Peyer's patch (tissue), 4 donors: Measurements from ENCODE around the gene SLC39A7. TPM values are rescaled to one million over a fixed set of nuclear protein-coding genes. Genes with fewer than 3 reads are reported as not detected.

Source experiments
- DNase-seq, 3 donors: peaks; one replicate each; pipeline ENCODE4 v3.0.0-alpha.2; 2017 to 2019
- H3K27ac ChIP-seq, 4 donors: fragments of 200-600 bp; sonication (generic); one replicate each; pipeline ENCODE4 v1.5.1; 2016 to 2019
- H3K27me3 ChIP-seq, 2 donors: fragments of 200-600 bp; sonication (generic); one replicate each; pipeline ENCODE4 v1.5.1; 2019
- H3K36me3 ChIP-seq, 3 donors: fragments of 200-600 bp; sonication (generic); one replicate each; pipeline ENCODE4 v1.5.1; 2016 to 2019
- H3K4me1 ChIP-seq, 4 donors: fragments of 200-600 bp; sonication (generic); one replicate each; pipeline ENCODE4 v1.5.1; 2016 to 2019
- H3K4me3 ChIP-seq, 4 donors: fragments of 200-600 bp; sonication (generic); 1 replicate in 3 of 4; 2 replicates in 1 of 4; pipeline ENCODE4 v1.5.1; 2016 to 2019; ENCODE audit warnings: mild to moderate bottlenecking in 1 of 4
- H3K9me3 ChIP-seq, 4 donors: fragments of 200-600 bp; sonication (generic); one replicate each; pipeline ENCODE4 v1.5.1; 2016 to 2019; ENCODE audit warnings: mild to moderate bottlenecking in 1 of 4
- POLR2A ChIP-seq, 2 donors: fragments of 450-650 bp; IDR thresholded peaks; one replicate each; pipeline ENCODE4 v1.5.1; 2017; ENCODE audit warnings: antibody characterized with exemption in 2 of 2, mild to moderate bottlenecking in 2 of 2, moderate library complexity in 2 of 2
- total RNA-seq, 4 donors: library from RNA; depleted of rRNA; stranded (reverse); fragments of >200 nt; gene quantifications; one replicate each; pipeline ENCODE4 v1.1.0, GENCODE V29; 2016
- TF ChIP-seq, protein P1 (sequence below), 6 experiments: fragments of 450-650 bp in 4 of 6; fragments of 200-600 bp in 2 of 6; sonication (generic) in 1 of 6; IDR thresholded peaks; one replicate each; pipeline ENCODE4 v1.5.1; 2017 to 2019; ENCODE audit warnings: antibody characterized with exemption in 6 of 6, mild to moderate bottlenecking in 3 of 6, moderate library complexity in 1 of 6

The SLC39A7 gene
- total RNA-seq, 4 donors from 2014 or later, result 33.8 to 99.0 (median 55.0) TPM

GRCh38 chr6:33160096-33160495 is 40.6 kb upstream of the SLC39A7 start:
- H3K27me3 ChIP-seq, result no peaks in the 10 kb centered on the region
- no peak for DNase-seq
- H3K4me1 ChIP-seq, result peaks cover 0 to 13% (median 6%) of the 10 kb centered on the region in 4 donors
- no peaks in the 10 kb centered on the region for H3K36me3 ChIP-seq
- H3K4me3 ChIP-seq, result no peak overlapping the region
- H3K9me3 ChIP-seq, result no peaks in the 10 kb centered on the region
- no peak for TF ChIP-seq POLR2A (IDR thresholded peaks at IDR 0.05)
- TF ChIP-seq, protein P1, sequence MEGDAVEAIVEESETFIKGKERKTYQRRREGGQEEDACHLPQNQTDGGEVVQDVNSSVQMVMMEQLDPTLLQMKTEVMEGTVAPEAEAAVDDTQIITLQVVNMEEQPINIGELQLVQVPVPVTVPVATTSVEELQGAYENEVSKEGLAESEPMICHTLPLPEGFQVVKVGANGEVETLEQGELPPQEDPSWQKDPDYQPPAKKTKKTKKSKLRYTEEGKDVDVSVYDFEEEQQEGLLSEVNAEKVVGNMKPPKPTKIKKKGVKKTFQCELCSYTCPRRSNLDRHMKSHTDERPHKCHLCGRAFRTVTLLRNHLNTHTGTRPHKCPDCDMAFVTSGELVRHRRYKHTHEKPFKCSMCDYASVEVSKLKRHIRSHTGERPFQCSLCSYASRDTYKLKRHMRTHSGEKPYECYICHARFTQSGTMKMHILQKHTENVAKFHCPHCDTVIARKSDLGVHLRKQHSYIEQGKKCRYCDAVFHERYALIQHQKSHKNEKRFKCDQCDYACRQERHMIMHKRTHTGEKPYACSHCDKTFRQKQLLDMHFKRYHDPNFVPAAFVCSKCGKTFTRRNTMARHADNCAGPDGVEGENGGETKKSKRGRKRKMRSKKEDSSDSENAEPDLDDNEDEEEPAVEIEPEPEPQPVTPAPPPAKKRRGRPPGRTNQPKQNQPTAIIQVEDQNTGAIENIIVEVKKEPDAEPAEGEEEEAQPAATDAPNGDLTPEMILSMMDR (IDR thresholded peaks at IDR 0.05), result no peak
- H3K27ac ChIP-seq, result no peak overlapping the region

DNA sequence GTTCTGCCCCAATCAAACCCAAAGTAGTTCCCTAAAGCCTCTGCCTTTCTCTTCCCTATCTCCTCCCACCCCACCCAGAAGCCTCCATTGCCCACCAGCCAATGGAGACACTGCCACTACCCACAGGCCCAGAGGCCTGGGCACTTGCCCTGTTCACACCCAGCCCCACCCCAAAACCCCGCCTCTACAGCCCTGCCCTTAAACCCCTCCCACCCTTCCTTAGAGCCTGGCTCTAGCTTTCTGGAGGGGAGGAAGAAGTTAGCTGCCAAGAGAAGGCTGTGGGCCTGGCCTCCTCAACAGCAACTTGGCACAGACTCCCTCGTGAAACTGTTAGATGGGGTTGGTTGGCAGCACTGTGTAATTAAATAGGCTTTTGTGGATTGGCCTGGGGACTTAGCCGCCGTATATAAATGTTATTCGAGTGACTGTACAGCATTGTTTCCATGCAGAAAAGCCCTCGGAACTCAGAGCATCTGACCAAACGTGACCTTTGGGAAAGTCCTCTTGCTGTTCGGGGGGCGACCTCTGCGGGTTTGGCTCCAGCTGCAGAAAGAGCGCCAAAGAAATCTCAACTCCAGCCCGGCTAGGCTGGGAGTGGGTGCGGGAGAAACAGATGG is 39.8 kb upstream of the SLC39A7 start:
- Histone ChIP-seq H3K27me3 (no peaks in the 10 kb centered on the region), H3K9me3 (no peaks in the 10 kb centered on the region), H3K27ac (peak overlapping the region in 3 of 4 donors; percentile 5 to 59 (median 47)), H3K36me3 (no peaks in the 10 kb centered on the region), H3K4me3 (no peak overlapping the region), H3K4me1 (peaks cover 0 to 13% (median 6%) of the 10 kb centered on the region in 4 donors)
- TF ChIP-seq, protein P1 (IDR thresholded peaks at IDR 0.05), result no peak
- TF ChIP-seq POLR2A (IDR thresholded peaks at IDR 0.05), result no peak
- DNase-seq, result peak in 2 of 3 donors; percentile 54 to 56

DNA sequence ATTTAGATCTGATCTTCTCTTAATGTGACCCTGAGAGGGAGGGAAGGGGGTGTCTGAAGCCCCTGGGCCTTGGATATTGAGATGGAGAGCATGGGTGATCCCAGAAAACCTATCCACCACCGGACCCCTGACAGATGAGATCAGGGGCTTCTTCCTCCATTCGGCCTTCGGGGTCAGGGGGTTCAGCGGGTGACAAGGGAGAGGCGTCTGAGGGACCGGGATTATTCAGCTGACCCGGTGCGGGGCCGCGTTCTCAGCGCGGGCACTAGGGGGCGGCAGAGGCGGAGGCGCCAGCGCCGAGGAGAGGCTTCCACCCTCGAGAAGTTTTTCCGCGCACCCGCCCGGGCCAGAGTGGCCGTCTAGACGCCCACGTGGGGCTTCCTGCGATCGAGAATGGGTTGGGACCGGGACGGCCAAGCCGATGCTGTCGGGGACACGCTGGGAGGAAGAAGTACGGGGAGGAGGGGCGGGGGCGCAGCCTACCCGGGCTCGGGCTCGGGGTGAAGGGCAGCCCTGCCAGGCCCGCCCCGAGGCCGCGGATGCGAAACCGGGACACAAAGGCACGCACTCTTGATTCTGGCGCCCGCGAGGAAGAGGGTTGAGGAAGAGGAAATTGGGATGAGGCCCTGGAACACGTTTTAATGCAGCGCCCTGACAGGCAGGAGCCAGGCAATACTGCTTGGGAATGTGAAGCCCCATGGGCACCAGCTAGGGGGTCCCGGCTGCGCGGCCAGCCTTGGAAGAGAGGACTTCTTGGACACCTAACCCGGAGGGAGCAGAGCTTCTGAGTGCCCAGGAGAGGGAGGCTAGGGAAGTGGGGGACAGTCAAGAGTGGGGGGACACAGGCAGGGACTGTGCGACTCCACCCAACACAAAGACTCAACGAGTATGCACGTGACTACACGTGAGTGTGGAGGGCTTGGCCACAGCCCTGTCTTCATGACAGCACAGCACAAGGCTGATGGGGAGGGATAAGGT is 39.0 kb upstream of the SLC39A7 start:
- H3K9me3 ChIP-seq, result no peaks in the 10 kb centered on the region
- peaks cover 0 to 13% (median 6%) of the 10 kb centered on the region in 4 donors for H3K4me1 ChIP-seq
- H3K4me3 ChIP-seq, result peak overlapping the region; percentile 39 to 69 (median 55)
- no peaks in the 10 kb centered on the region for H3K36me3 ChIP-seq
- DNase-seq, result peak; percentile 76 to 93 (median 85)
- TF ChIP-seq POLR2A (IDR thresholded peaks at IDR 0.05), result no peak
- TF ChIP-seq, protein P1 (IDR thresholded peaks at IDR 0.05), result peak; percentile 83 to 98 (median 92)
- H3K27ac ChIP-seq, result peak overlapping the region in 3 of 4 donors; percentile 39 to 59 (median 47)
- no peaks in the 10 kb centered on the region for H3K27me3 ChIP-seq

DNA sequence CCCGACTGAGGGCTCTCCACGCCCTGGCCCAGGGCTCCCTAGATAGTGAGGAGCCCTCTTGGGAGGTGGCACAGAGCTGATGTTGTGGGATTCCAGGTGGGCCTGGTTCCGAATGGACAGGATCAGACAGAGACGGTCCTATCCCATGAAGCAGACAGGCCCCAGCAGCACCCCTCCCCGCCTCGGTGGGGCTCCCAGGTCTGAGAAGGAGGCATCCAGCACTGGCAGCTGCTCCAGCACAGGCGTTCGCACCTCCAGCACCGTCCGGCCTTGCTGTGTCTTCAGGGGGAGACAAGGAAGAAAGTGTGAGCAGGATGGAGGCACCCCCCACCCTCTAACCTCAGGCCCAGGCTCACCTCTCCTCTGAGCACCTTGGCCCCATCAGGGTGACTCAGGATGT is 37.1 kb upstream of the SLC39A7 start:
- TF ChIP-seq POLR2A (IDR thresholded peaks at IDR 0.05), result no peak
- TF ChIP-seq, protein P1 (IDR thresholded peaks at IDR 0.05), result no peak
- DNase-seq, result no peak
- Histone ChIP-seq H3K9me3 (no peaks in the 10 kb centered on the region), H3K4me1 (peaks cover 0 to 13% (median 6%) of the 10 kb centered on the region in 4 donors), H3K27me3 (no peaks in the 10 kb centered on the region), H3K36me3 (no peaks in the 10 kb centered on the region), H3K4me3 (no peak overlapping the region), H3K27ac (no peak overlapping the region)

- no peaks in the 10 kb centered on the region for H3K36me3 ChIP-seq
- no peak for DNase-seq
- no peaks in the 10 kb centered on the region for H3K27me3 ChIP-seq
- H3K4me3 ChIP-seq, result no peak overlapping the region
- no peak overlapping the region for H3K27ac ChIP-seq
- no peaks in the 10 kb centered on the region for H3K9me3 ChIP-seq
- H3K4me1 ChIP-seq, result peaks cover 0 to 13% (median 6%) of the 10 kb centered on the region in 4 donors
- TF ChIP-seq, protein P1 (IDR thresholded peaks at IDR 0.05), result no peak
- no peak for TF ChIP-seq POLR2A (IDR thresholded peaks at IDR 0.05)
Measured at GRCh38 chr6:33164176-33164575, 36.5 kb upstream of the SLC39A7 start.
